CD4-positive, alpha-beta memory T cell (primary cell): ENCODE measurements around the gene MEX3C. TPM values are rescaled to one million over a fixed set of nuclear protein-coding genes. Genes with fewer than 3 reads are reported as not detected.

Source experiments
- CTCF ChIA-PET: fragments of 350-600 bp; sonication (Branson Sonifier 250); formaldehyde crosslinking; loops from one replicate; lab custom pipeline; 2021; ENCODE audit warnings: inconsistent platforms; ENCODE audit not compliant: partially characterized antibody; lab: Charles Lee
- POLR2A ChIA-PET: fragments of 350-600 bp; sonication (Branson Sonifier 250); formaldehyde crosslinking; loops from one replicate; lab custom pipeline; 2021; ENCODE audit not compliant: partially characterized antibody; lab: Charles Lee
- DNase-seq, 5 donors: peaks; one replicate each; pipeline versions ENCODE4 v3.0.0 to v3.0.0-alpha.2; 2020 to 2022; ENCODE audit warnings: mixed read lengths in 1 of 5
- H3K27ac ChIP-seq: one replicate; pipeline ENCODE4 v1.7.0; 2013; ENCODE audit warnings: low read depth, low read length
- H3K27me3 ChIP-seq: 2 replicates; pipeline ENCODE4 v1.7.0; 2013; ENCODE audit warnings: mild to moderate bottlenecking, low read length, moderate library complexity; ENCODE audit not compliant: insufficient read depth
- H3K36me3 ChIP-seq: 2 replicates; pipeline ENCODE4 v1.7.0; 2013; ENCODE audit warnings: mild to moderate bottlenecking, low read length, moderate library complexity; ENCODE audit not compliant: insufficient read depth
- H3K4me1 ChIP-seq: 2 replicates; pipeline ENCODE4 v1.7.0; 2013; ENCODE audit warnings: mild to moderate bottlenecking, low read length, moderate library complexity; ENCODE audit not compliant: insufficient read depth
- H3K4me3 ChIP-seq, 2 donors: one replicate each; pipeline ENCODE4 v1.7.0; 2013; ENCODE audit warnings: low read length in 2 of 2, mild to moderate bottlenecking in 1 of 2
- H3K9me3 ChIP-seq, 2 donors: one replicate each; pipeline ENCODE4 v1.7.0; 2013; ENCODE audit warnings: low read length in 2 of 2, control low read depth in 1 of 2; ENCODE audit not compliant: control insufficient read depth in 1 of 2
- H3K27ac Mint-ChIP-seq, 7 donors: one replicate each; pipeline ENCODE4 v1.8.0; 2020 to 2021; ENCODE audit warnings: mixed read lengths in 7 of 7, mild to moderate bottlenecking in 6 of 7, inconsistent platforms in 3 of 7, moderate library complexity in 3 of 7
- H3K27me3 Mint-ChIP-seq, 2 donors: one replicate each; pipeline ENCODE4 v1.8.0; 2020 to 2021; ENCODE audit warnings: mixed read lengths in 2 of 2
- H3K36me3 Mint-ChIP-seq, 2 donors: one replicate each; pipeline ENCODE4 v1.8.0; 2020 to 2021; ENCODE audit warnings: mixed read lengths in 2 of 2, inconsistent platforms in 1 of 2, mild to moderate bottlenecking in 1 of 2
- H3K4me1 Mint-ChIP-seq, 4 donors: one replicate each; pipeline ENCODE4 v1.8.0; 2020 to 2021; ENCODE audit warnings: mixed read lengths in 4 of 4, mild to moderate bottlenecking in 1 of 4
- H3K4me3 Mint-ChIP-seq, 8 donors: one replicate each; pipeline ENCODE4 v1.8.0; 2020 to 2021; ENCODE audit warnings: mixed read lengths in 8 of 8, mild to moderate bottlenecking in 7 of 8, moderate library complexity in 6 of 8, inconsistent platforms in 3 of 8
- H3K9me3 Mint-ChIP-seq, 8 donors: one replicate each; pipeline ENCODE4 v1.8.0; 2020 to 2021; ENCODE audit warnings: mixed read lengths in 8 of 8, mild to moderate bottlenecking in 5 of 8, inconsistent platforms in 3 of 8, moderate library complexity in 1 of 8
- intact Hi-C: fragments of 100-400 bp; cut with micrococcal nuclease; formaldehyde crosslinking; loops from one replicate; pipeline ENCODE4 v1.15.1; 2023
- polyA plus RNA-seq, 2 donors: library from polyadenylated mRNA; unstranded; fragments of 300-500 nt; fragmentation: Illumina TruSeq; gene quantifications; one replicate each; pipeline ENCODE4 v1.2.3, GENCODE V29; 2021
- total RNA-seq, 2 experiments: library from RNA; stranded (reverse); gene quantifications; one replicate each; pipeline ENCODE4 v1.2.3, GENCODE V29; 2021

MEX3C gene
- total and polyA plus RNA-seq, 4 experiments from 2014 or later, result 3.5 to 64.8 (median 35.7) TPM

DNA sequence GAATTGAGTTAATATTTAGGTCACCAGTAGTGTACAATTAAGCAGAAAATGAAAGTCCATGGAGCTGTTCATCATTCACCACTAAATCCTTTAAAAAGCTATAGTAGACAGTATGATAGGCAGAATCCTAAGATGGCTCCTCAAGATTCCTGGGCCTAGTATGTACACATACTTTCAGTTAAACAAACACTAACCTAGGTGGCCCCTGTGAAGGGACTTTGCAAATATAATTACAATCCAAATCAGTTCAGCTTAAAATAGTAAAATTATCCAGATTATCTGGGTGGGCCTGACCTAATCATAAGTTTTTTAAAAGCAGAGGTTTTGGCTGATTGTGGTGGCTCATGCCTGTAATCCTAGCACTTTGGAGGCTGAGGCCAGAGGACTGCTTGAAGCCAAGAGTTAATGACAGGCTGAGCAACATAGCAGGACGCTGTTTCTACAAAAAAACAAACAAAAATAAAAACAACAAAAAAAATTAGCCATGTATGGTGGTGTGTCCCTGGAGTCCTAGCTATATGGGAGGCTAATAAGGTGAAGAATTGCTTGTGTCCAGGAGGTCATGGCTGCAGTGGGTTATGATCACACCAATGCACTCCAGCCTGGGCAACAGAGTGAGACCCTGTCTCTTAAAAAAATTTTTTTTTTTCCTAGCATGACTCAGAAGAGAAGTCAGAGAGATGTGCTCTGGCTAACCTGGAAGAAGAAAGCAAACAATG, 13.9 kb downstream of the MEX3C start:
- ChIA-PET POLR2A (interaction anchor here (0.8 to 1.1 kb wide), 2 partner anchors 12 to 304 kb away, joined by 3 read pairs; partner anchors contain the start of gene ME2), CTCF (interaction anchor here (0.8 to 2.2 kb wide), 2 partner anchors 12 to 15 kb away, joined by 3 to 12 read pairs; no protein-coding TSS in a partner anchor)
- intact Hi-C loops, result no loop called here
- no peak overlapping the region for H3K27ac ChIP-seq
- H3K27ac Mint-ChIP-seq, result no peak overlapping the region
- DNase-seq, result no peak
- no peaks in the 10 kb centered on the region for H3K27me3 ChIP-seq
- peaks cover 17 to 37% of the 10 kb centered on the region in 2 donors for H3K36me3 Mint-ChIP-seq
- H3K36me3 ChIP-seq, result no peaks in the 10 kb centered on the region
- H3K9me3 ChIP-seq, result no peaks in the 10 kb centered on the region
- H3K4me1 Mint-ChIP-seq, result peaks cover 42 to 81% (median 60%) of the 10 kb centered on the region in 4 donors
- peaks cover 0 to 1% (median 0%) of the 10 kb centered on the region in 8 donors for H3K9me3 Mint-ChIP-seq
- H3K4me1 ChIP-seq, result peaks cover 64% of the 10 kb centered on the region
- no peaks in the 10 kb centered on the region for H3K27me3 Mint-ChIP-seq
- H3K4me3 Mint-ChIP-seq, result peak overlapping the region in 1 of 8 donors; percentile 8
- H3K4me3 ChIP-seq, result no peak overlapping the region

DNA sequence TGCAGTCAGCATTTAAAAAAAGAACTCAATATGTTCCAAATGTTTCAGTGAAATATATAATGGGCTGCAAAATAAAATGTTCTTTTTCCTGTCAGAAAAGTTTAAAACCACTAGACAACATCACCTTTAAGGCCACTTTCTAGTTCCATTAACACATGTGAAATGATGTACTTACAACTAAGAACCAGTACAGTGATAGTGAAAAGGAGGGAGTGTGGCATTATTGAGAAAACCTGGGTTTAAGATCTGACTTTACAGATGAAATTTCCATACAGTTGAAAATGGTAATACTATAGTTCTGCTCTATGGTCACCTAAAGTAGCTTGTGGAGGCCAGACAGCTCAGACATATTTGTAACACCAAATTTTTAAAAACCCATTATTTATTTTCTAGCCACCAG, 14.7 kb downstream of the MEX3C start:
- peaks cover 61% of the 10 kb centered on the region for H3K4me1 ChIP-seq
- H3K9me3 Mint-ChIP-seq, result peaks cover 0 to 1% (median 0%) of the 10 kb centered on the region in 8 donors
- peaks cover 18 to 37% of the 10 kb centered on the region in 2 donors for H3K36me3 Mint-ChIP-seq
- no peaks in the 10 kb centered on the region for H3K27me3 ChIP-seq
- no peak overlapping the region for H3K27ac Mint-ChIP-seq
- ChIA-PET POLR2A (interaction anchor here (1.5 to 2.0 kb wide), 2 partner anchors 9 to 29 kb away, joined by 4 to 7 read pairs; no protein-coding TSS in a partner anchor), CTCF (interaction anchor here (2.2 kb wide), 1 partner anchor 13 kb away, joined by 12 read pairs; no protein-coding TSS in a partner anchor)
- no peaks in the 10 kb centered on the region for H3K27me3 Mint-ChIP-seq
- no peak overlapping the region for H3K4me3 ChIP-seq
- H3K9me3 ChIP-seq, result no peaks in the 10 kb centered on the region
- peak overlapping the region in 2 of 8 donors; percentile 10 to 26 for H3K4me3 Mint-ChIP-seq
- no peak overlapping the region for H3K27ac ChIP-seq
- H3K36me3 ChIP-seq, result no peaks in the 10 kb centered on the region
- DNase-seq, result no peak
- H3K4me1 Mint-ChIP-seq, result peaks cover 41 to 75% (median 54%) of the 10 kb centered on the region in 4 donors
- intact Hi-C loops, result no loop called here

DNA sequence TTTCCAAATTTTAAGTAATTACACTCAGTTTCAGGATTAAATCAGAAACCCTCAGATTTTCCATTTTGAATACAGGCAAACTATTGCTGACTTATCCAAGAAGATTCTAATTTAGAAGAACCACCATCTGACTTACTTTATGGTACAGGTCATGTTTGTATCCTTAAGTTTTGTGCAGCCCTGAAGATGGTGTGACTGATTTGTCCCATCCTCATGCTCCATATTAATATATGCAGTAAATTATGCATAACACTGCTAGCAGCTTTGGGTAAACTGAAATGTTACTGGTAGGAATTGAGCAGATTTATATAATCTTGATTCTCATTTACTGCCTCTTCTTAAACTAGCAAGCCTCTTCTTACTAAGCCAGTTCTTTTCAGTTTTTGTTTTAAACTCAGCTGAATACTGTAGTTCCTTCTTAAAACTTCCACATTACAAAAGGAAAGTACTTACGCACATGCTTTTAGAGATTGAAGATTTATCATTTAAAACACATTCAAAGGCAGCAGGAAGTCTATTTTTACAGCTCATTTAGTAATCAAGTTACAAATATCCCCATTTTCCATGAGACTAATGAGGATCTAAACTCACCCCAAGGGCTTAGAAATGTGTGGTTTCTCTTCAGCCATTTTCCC, 25.7 kb downstream of the MEX3C start:
- Mint-ChIP-seq H3K36me3 (peaks cover 12 to 28% of the 10 kb centered on the region in 2 donors), H3K4me1 (peaks cover 28 to 56% (median 35%) of the 10 kb centered on the region in 4 donors), H3K4me3 (no peak overlapping the region), H3K27me3 (no peaks in the 10 kb centered on the region), H3K9me3 (no peaks in the 10 kb centered on the region), H3K27ac (peak overlapping the region in 1 of 7 donors; percentile 19)
- Histone ChIP-seq H3K27me3 (no peaks in the 10 kb centered on the region), H3K4me3 (no peak overlapping the region), H3K4me1 (peaks cover 23% of the 10 kb centered on the region), H3K9me3 (no peaks in the 10 kb centered on the region), H3K27ac (no peak overlapping the region), H3K36me3 (peaks cover 11% of the 10 kb centered on the region)
- intact Hi-C loops, result loop anchor here (2.0 kb wide), 1 partner anchor 23 kb away; no protein-coding TSS in a partner anchor
- ChIA-PET CTCF (no interaction called here), POLR2A (interaction anchor here (1.0 kb wide), 1 partner anchor 21 kb away, joined by 3 read pairs; no protein-coding TSS in a partner anchor)
- no peak for DNase-seq

DNA sequence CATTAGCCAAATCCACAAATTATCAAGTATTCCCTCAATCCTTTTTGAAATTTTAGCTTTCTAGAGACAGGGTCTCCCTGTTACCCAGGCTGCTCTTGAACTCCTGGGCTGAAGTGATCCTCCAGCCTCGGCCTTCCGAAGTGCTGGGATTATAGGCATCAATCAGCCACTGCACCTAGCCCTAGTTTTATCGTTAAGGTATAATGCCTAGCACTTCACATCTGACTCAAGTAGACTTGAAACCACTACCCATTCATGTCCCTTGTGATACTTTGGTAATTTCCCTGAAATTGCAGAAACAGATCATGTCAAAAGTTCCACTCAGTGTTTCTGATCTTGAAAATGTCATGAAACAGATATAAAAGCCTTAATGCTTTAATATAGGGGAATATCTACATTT, 26.3 kb downstream of the MEX3C start:
- H3K36me3 Mint-ChIP-seq, result peaks cover 7 to 23% of the 10 kb centered on the region in 2 donors
- POLR2A ChIA-PET, result interaction anchor here (1.0 kb wide), 1 partner anchor 22 kb away, joined by 3 read pairs; no protein-coding TSS in a partner anchor

DNA sequence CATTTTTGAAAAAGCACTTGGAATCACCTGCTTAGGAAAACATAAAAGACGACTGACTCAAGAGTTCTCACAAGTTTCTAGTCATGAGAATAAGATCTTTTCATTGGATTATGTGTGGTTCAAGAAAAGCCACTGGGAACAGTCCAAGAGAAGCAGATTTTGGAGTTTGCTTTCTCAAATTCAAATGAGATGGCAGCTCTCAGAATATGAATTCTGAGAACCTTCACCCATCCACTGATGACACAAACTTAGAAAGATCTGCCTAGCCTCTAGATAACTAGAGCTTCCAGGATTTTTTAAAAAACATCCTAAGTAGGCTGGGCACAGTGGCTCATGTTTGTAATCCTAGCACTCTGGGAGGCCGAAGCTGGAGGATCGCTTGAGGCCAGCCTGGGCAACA, 26.8 kb downstream of the MEX3C start:
- Mint-ChIP-seq H3K4me1 (peaks cover 27 to 50% (median 30%) of the 10 kb centered on the region in 4 donors), H3K27me3 (no peaks in the 10 kb centered on the region), H3K9me3 (no peaks in the 10 kb centered on the region), H3K36me3 (peaks cover 4 to 17% of the 10 kb centered on the region in 2 donors), H3K4me3 (no peak overlapping the region), H3K27ac (peak overlapping the region in 3 of 7 donors; percentile 55 to 74 (median 62))
- no peak for DNase-seq
- no peaks in the 10 kb centered on the region for H3K27me3 ChIP-seq
- intact Hi-C loops, result loop anchor here (2.0 kb wide), 1 partner anchor 24 kb away; no protein-coding TSS in a partner anchor
- H3K4me1 ChIP-seq, result peaks cover 23% of the 10 kb centered on the region
- H3K27ac ChIP-seq, result no peak overlapping the region
- ChIA-PET POLR2A (interaction anchor here (1.0 kb wide), 1 partner anchor 22 kb away, joined by 3 read pairs; no protein-coding TSS in a partner anchor), CTCF (no interaction called here)
- no peak overlapping the region for H3K4me3 ChIP-seq
- H3K36me3 ChIP-seq, result peaks cover 2% of the 10 kb centered on the region
- H3K9me3 ChIP-seq, result no peaks in the 10 kb centered on the region

More for the DNA sequence above, 26.3 kb downstream of the MEX3C start:
- Histone ChIP-seq H3K36me3 (peaks cover 6% of the 10 kb centered on the region), H3K9me3 (no peaks in the 10 kb centered on the region), H3K4me1 (peaks cover 23% of the 10 kb centered on the region), H3K27me3 (no peaks in the 10 kb centered on the region), H3K4me3 (no peak overlapping the region), H3K27ac (no peak overlapping the region)
- Mint-ChIP-seq H3K27me3 (no peaks in the 10 kb centered on the region), H3K9me3 (no peaks in the 10 kb centered on the region), H3K4me1 (peaks cover 28 to 51% (median 31%) of the 10 kb centered on the region in 4 donors), H3K27ac (peak overlapping the region in 2 of 7 donors; percentile 13 to 55), H3K4me3 (no peak overlapping the region)
- no peak for DNase-seq
- CTCF ChIA-PET, result no interaction called here
- intact Hi-C loops, result loop anchor here (2.0 kb wide), 1 partner anchor 24 kb away; no protein-coding TSS in a partner anchor

DNA sequence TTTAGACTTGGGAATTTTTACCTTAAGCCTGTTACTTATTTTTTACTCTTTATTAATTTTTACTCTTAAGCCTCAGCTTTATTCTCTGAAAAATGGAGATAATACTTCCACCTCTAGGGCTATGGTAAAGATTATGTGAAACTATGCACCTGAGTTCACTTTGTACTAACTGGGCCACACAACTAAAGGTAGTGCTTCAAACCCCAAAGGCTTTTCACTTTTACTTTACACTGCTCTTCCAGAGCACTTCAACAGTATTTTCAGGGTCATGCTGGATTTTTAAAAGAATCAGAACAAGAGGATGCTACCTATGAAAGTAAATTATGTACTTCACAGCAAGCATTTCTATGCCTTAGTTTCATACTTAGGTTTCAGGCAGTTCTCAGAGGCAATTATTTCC, 27.8 kb downstream of the MEX3C start:
- Mint-ChIP-seq H3K4me3 (no peak overlapping the region), H3K27ac (peak overlapping the region in 5 of 7 donors; percentile 1 to 59 (median 16)), H3K27me3 (no peaks in the 10 kb centered on the region), H3K36me3 (peaks cover 4 to 13% of the 10 kb centered on the region in 2 donors), H3K4me1 (peaks cover 24 to 50% (median 30%) of the 10 kb centered on the region in 4 donors), H3K9me3 (no peaks in the 10 kb centered on the region)
- no peaks in the 10 kb centered on the region for H3K9me3 ChIP-seq
- no peak overlapping the region for H3K27ac ChIP-seq
- peaks cover 23% of the 10 kb centered on the region for H3K4me1 ChIP-seq
- POLR2A ChIA-PET, result interaction anchor here (1.3 to 3.4 kb wide), 2 partner anchors 16 to 27 kb away, joined by 5 to 19 read pairs; partner anchors contain the start of gene MEX3C
- no peaks in the 10 kb centered on the region for H3K27me3 ChIP-seq
- no peak overlapping the region for H3K4me3 ChIP-seq
- no peaks in the 10 kb centered on the region for H3K36me3 ChIP-seq
- intact Hi-C loops, result loop anchor here (2.0 kb wide), 1 partner anchor 25 kb away; no protein-coding TSS in a partner anchor
- CTCF ChIA-PET, result interaction anchor here (1.2 to 2.8 kb wide), 2 partner anchors 14 to 17 kb away, joined by 3 to 11 read pairs; no protein-coding TSS in a partner anchor
- no peak for DNase-seq
